Testis (tissue), 2 donors: ENCODE results near the gene SLC25A25.

ENCODE experiments used
- POLR2A ChIP-seq: fragments of 450-650 bp; IDR thresholded peaks from one replicate; pipeline ENCODE4 v1.6.1; 2017; ENCODE audit warnings: antibody characterized with exemption, mild to moderate bottlenecking, moderate library complexity
- TF ChIP-seq, protein P1 (sequence below), 3 experiments: fragments of 450-650 bp in 2 of 3; fragments of 200-600 bp in 1 of 3; sonication (generic) in 1 of 3; IDR thresholded peaks; one replicate each; pipeline ENCODE4 v1.5.1; 2016 to 2019; ENCODE audit warnings: antibody characterized with exemption in 3 of 3, mild to moderate bottlenecking in 2 of 3, moderate library complexity in 1 of 3

DNA sequence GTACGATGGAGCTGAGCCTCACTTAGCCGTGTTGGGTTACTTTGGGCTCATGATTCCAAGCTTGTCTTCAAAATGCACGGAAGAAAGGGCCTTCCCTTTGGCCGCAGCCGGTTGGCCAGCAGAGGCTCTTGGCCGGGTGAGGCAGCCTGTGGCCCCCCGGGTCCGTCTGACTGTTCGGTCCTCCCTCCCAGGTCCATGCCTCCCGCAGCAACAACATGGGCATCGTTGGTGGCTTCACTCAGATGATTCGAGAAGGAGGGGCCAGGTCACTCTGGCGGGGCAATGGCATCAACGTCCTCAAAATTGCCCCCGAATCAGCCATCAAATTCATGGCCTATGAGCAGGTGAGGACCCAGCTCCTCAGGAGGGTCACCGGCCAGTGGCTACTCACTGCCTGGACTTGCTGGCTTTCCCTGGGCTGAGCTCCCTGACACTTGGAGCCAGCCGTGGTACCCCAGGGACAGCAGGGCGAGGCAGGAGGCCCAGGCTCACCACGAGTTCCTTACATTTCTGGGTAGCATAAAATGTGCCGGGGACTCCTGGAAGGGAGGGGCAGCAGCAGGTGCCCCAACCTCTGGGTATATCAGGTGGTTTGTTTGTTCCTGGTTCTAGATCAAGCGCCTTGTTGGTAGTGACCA is 37.6 kb downstream of the SLC25A25 start:
- TF ChIP-seq, protein P1, sequence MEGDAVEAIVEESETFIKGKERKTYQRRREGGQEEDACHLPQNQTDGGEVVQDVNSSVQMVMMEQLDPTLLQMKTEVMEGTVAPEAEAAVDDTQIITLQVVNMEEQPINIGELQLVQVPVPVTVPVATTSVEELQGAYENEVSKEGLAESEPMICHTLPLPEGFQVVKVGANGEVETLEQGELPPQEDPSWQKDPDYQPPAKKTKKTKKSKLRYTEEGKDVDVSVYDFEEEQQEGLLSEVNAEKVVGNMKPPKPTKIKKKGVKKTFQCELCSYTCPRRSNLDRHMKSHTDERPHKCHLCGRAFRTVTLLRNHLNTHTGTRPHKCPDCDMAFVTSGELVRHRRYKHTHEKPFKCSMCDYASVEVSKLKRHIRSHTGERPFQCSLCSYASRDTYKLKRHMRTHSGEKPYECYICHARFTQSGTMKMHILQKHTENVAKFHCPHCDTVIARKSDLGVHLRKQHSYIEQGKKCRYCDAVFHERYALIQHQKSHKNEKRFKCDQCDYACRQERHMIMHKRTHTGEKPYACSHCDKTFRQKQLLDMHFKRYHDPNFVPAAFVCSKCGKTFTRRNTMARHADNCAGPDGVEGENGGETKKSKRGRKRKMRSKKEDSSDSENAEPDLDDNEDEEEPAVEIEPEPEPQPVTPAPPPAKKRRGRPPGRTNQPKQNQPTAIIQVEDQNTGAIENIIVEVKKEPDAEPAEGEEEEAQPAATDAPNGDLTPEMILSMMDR (IDR thresholded peaks at IDR 0.05), result no peak
- TF ChIP-seq POLR2A, result no peak
